Measurements from ENCODE around the gene RAB17.
A peak's percentile ranks its signal among the peaks of the same experiment; 100 is the strongest.

The RAB17 gene

GRCh38 chr2:237628247-237629187 lies 38.0 kb upstream of the RAB17 start:
- peak overlapping the region; percentile 59 for H3K4me3 ChIP-seq (ENCODE audit: low read depth, low read length)
- no peak for DNase-seq (ENCODE audit: low read depth)
- TF ChIP-seq, protein P1, sequence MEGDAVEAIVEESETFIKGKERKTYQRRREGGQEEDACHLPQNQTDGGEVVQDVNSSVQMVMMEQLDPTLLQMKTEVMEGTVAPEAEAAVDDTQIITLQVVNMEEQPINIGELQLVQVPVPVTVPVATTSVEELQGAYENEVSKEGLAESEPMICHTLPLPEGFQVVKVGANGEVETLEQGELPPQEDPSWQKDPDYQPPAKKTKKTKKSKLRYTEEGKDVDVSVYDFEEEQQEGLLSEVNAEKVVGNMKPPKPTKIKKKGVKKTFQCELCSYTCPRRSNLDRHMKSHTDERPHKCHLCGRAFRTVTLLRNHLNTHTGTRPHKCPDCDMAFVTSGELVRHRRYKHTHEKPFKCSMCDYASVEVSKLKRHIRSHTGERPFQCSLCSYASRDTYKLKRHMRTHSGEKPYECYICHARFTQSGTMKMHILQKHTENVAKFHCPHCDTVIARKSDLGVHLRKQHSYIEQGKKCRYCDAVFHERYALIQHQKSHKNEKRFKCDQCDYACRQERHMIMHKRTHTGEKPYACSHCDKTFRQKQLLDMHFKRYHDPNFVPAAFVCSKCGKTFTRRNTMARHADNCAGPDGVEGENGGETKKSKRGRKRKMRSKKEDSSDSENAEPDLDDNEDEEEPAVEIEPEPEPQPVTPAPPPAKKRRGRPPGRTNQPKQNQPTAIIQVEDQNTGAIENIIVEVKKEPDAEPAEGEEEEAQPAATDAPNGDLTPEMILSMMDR (IDR thresholded peaks at IDR 0.05; ENCODE audit: control insufficient read depth, extremely low read depth, insufficient read depth) = no peak

DNA sequence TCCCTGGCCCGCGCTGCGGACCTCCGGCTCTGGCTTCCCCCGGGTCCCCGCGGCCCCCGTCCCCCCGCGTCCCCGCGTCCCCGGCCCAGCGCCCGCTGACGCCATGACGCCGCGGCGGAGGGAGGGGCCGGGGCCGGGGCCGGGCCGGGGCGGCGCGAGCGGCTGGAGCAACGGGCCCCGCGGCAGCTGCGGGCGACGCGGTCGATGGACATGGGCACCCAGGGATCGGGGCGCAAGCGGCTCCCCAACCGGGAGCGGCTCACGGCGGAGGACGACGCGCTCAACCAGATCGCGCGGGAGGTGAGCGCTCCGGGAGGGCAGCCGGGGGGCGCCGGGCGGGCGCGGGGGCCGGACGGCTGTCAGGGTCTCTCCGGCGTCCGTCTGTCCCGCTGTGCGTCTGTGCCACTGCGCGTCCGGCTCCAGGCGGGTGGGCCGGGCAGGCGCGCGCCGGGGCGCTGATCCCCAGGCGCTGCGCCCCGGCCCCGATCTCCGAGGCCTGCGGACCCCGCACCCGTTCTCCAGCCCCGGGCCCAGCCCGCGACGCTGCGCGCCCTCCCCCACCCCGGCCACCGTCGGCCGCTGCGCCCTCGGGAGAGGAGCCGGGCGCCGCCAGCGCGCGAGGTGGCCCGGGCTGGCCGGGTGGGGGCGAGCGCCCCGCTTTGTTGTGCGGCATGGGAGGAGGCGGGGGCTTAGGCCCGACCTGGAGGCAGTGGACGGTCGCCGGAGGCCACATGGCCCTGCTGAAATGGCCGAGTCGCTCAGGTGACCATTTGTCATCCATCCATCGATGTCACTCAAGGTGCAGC lies 37.1 kb upstream of the RAB17 start, which contains the start of gene LRRFIP1:
Gene LRRFIP1 (plus strand): TSS at position 147 of the 806 bp plus-strand sequence. CDS start 58 bp downstream, at position 205.
- peak within 1 kb of the TSS; percentile 59 for H3K4me3 ChIP-seq (ENCODE audit: low read depth, low read length)
- DNase-seq (ENCODE audit: low read depth) = no peak
- TF ChIP-seq, protein P1 (IDR thresholded peaks at IDR 0.05; ENCODE audit: control insufficient read depth, extremely low read depth, insufficient read depth) = peak; percentile 28; the same call in 1 of the 2 replicates

DNA sequence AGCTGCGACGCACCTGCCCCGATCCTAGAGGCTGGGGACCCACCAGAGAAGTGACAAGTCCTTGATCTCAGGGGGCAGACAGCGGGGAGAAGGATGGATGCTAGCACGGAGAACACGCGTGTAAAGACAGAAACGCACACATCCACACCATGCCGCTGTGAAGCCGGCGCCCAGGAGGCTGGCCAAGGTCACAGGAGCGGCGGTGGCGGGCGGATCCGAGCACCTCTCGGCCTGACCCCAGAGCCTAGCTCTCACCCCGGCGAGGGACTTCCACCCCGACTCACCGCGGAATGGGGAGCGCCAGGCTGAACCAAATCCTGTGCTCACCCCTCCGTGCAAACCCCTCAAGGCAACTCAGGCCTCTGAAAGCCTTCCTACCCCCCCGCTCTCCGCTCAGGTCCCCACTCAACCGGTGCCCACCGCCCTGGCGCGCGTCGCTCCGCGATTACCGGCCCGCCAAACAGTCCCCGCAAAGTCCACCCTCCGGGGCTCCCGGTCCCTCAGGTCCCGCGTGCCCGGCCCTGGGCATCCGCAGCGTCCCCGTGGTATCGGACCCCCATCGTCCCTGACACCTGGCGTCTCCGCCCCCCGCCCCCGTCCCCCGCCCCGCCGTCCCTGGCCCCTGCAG lies 36.4 kb upstream of the RAB17 start:
- peak overlapping the region; percentile 45 for H3K4me3 ChIP-seq (ENCODE audit: low read depth, low read length)
- TF ChIP-seq, protein P1 (IDR thresholded peaks at IDR 0.05; ENCODE audit: control insufficient read depth, extremely low read depth, insufficient read depth) = no peak
- no peak for DNase-seq (ENCODE audit: low read depth)

DNA sequence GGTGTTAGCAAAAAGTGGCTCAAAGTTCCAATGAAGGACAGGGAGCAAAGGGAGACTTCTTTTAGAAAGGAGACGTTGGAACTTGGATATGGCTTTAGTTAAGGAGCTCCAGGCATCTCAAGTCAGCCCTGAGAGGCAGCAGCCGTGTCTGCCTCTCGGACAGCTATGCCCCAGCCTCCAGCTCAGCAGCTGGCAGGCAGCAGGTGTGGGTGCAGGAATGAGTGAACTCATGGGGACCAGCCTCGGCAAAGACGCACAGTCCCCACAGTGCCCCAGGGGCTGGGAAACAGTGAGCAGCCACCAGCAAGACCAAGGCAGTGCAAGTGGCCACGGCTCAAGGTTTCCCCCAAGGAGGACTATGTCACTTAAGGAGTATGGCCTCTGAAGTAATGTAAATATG lies 35.2 kb upstream of the RAB17 start:
- TF ChIP-seq, protein P1 (IDR thresholded peaks at IDR 0.05; ENCODE audit: control insufficient read depth, extremely low read depth, insufficient read depth) = no peak
- no peak for DNase-seq (ENCODE audit: low read depth)
- no peak overlapping the region for H3K4me3 ChIP-seq (ENCODE audit: low read depth, low read length)

- no peak overlapping the region for H3K4me3 ChIP-seq (ENCODE audit: low read depth, low read length)
- TF ChIP-seq, protein P1 (IDR thresholded peaks at IDR 0.05; ENCODE audit: control insufficient read depth, extremely low read depth, insufficient read depth) = no peak
- DNase-seq (ENCODE audit: low read depth) = no peak
Observed at GRCh38 chr2:237625216-237625705, 34.7 kb upstream of the RAB17 start.

DNA sequence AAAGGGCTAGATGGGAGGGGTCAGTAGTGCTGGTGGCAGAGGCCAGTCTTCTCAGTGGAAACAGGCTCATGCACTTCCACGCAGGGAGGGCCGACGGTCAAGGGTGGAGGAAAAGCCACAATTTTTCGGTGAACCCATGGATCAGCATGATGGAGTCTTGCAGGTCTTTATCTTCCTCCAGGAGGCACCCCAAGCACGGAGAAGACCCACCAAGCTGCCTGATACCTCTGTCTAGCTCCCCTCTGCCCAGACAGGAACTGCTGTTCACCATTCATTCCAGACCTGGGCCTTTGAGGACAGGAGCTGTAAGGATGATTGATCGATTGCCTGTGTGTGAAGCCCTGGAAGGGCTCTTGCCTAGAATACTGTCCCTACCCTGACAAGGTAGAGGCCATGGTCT lies 34.0 kb upstream of the RAB17 start:
- TF ChIP-seq, protein P1 (IDR thresholded peaks at IDR 0.05; ENCODE audit: control insufficient read depth, extremely low read depth, insufficient read depth) = no peak
- DNase-seq (ENCODE audit: low read depth) = no peak

More for the DNA sequence above, 34.0 kb upstream of the RAB17 start:
- H3K4me3 ChIP-seq (ENCODE audit: low read depth, low read length) = no peak overlapping the region

All from LNCaP clone FGC (cell line).